HepG2 (cell line): Measurements from ENCODE around the gene FCGBP. TPM values are rescaled to one million over a fixed set of nuclear protein-coding genes. Genes with fewer than 3 reads are reported as not detected.

Experiments used
- FOXA1 ChIP-seq, 2 experiments: fragments of 450-650 bp in 1 of 2; sonication (generic) in 1 of 2; formaldehyde crosslinking in 1 of 2; IDR thresholded peaks; 2 replicates each; pipeline versions ENCODE4 v1.4.0 to v1.6.1; 2016 to 2020; ENCODE audit warnings: missing genetic modification reagents in 1 of 2
- NFYC ChIP-seq: IDR thresholded peaks from 2 replicates; pipeline ENCODE4 v1.6.1; 2016; ENCODE audit warnings: missing genetic modification reagents, missing compliant biosample characterization
- NONO ChIP-seq, 2 experiments: fragments of 450-650 bp in 1 of 2; sonication (generic) in 1 of 2; formaldehyde crosslinking in 1 of 2; IDR thresholded peaks in 1 of 2; conservative IDR thresholded peaks in 1 of 2; 2 replicates each; pipeline versions ENCODE4 v1.6.1 to v1.8.0; 2017 to 2022; ENCODE audit warnings: mild to moderate bottlenecking in 1 of 2, missing genetic modification reagents in 1 of 2, moderate library complexity in 1 of 2
- SIX4 ChIP-seq: sonication (generic); formaldehyde crosslinking; IDR thresholded peaks from 2 replicates; pipeline ENCODE4 v1.4.0; 2020; ENCODE audit warnings: missing genetic modification reagents
- TRIM24 ChIP-seq: sonication (generic); formaldehyde crosslinking; IDR thresholded peaks from 2 replicates; pipeline ENCODE4 v1.8.0; 2022; ENCODE audit warnings: mild to moderate bottlenecking, missing genetic modification reagents
- ZNF143 ChIP-seq: sonication (generic); formaldehyde crosslinking; IDR thresholded peaks from 2 replicates; pipeline ENCODE4 v1.4.0; 2020; ENCODE audit warnings: missing genetic modification reagents
- ZNF264 ChIP-seq: sonication (generic); formaldehyde crosslinking; IDR thresholded peaks from 2 replicates; pipeline ENCODE4 v1.4.0; 2020; ENCODE audit warnings: missing genetic modification reagents
- ZNF556 ChIP-seq: sonication (generic); formaldehyde crosslinking; IDR thresholded peaks from 2 replicates; pipeline ENCODE4 v1.4.0; 2020; ENCODE audit warnings: mild to moderate bottlenecking, missing genetic modification reagents, borderline replicate concordance
- polyA plus RNA-seq, 8 experiments: library from polyadenylated mRNA; depleted of rRNA in 3 of 8; stranded (reverse) in 7 of 8; unstranded in 1 of 8; fragments of >200 nt; fragmentation: Illumina TruSeq in 4 of 8; extraction: Trizol in 4 of 8; gene quantifications; 2 replicates each; pipeline versions ENCODE4 v1.2.1 to v1.2.3, GENCODE V29; 2011 to 2016; ENCODE audit warnings: low read depth in 4 of 8, missing spikeins in 1 of 8, mixed read lengths in 1 of 8; ENCODE audit not compliant: insufficient read depth in 1 of 8
- total RNA-seq, 5 experiments: library from RNA; depleted of rRNA; stranded (reverse); fragments of >200 nt; fragmentation: Illumina TruSeq; extraction: Trizol; gene quantifications; 2 replicates each; pipeline ENCODE4 v1.2.3, GENCODE V29; 2016; ENCODE audit warnings: low read depth in 1 of 5
- TF ChIP-seq, protein P1 (sequence below): sonication (generic); formaldehyde crosslinking; IDR thresholded peaks from 2 replicates; pipeline ENCODE4 v1.5.0; 2020; ENCODE audit warnings: mild to moderate bottlenecking, missing genetic modification reagents
- TF ChIP-seq, protein P2 (sequence below): sonication (generic); formaldehyde crosslinking; IDR thresholded peaks from 2 replicates; pipeline ENCODE4 v1.4.0; 2020; ENCODE audit warnings: missing genetic modification reagents
- TF ChIP-seq, protein P3 (sequence below): sonication (generic); formaldehyde crosslinking; IDR thresholded peaks from 2 replicates; pipeline ENCODE4 v1.4.0; 2020; ENCODE audit warnings: mild to moderate bottlenecking, missing genetic modification reagents, borderline replicate concordance
- TF ChIP-seq, protein P4 (sequence below): sonication (generic); formaldehyde crosslinking; IDR thresholded peaks from 2 replicates; pipeline ENCODE4 v1.9.0; 2021; ENCODE audit warnings: missing genetic modification reagents, mild to moderate bottlenecking, borderline replicate concordance
- TF ChIP-seq, protein P5 (sequence below): sonication (generic); formaldehyde crosslinking; IDR thresholded peaks from 2 replicates; pipeline ENCODE4 v1.4.0; 2020; ENCODE audit warnings: mild to moderate bottlenecking, low read depth, missing genetic modification reagents

FCGBP gene
- total and polyA plus RNA-seq, 2 of the 13 experiments (the other 11 are each of a cell fraction or from before 2014, with no cell fraction given) = 1.3 to 7.0 TPM

DNA sequence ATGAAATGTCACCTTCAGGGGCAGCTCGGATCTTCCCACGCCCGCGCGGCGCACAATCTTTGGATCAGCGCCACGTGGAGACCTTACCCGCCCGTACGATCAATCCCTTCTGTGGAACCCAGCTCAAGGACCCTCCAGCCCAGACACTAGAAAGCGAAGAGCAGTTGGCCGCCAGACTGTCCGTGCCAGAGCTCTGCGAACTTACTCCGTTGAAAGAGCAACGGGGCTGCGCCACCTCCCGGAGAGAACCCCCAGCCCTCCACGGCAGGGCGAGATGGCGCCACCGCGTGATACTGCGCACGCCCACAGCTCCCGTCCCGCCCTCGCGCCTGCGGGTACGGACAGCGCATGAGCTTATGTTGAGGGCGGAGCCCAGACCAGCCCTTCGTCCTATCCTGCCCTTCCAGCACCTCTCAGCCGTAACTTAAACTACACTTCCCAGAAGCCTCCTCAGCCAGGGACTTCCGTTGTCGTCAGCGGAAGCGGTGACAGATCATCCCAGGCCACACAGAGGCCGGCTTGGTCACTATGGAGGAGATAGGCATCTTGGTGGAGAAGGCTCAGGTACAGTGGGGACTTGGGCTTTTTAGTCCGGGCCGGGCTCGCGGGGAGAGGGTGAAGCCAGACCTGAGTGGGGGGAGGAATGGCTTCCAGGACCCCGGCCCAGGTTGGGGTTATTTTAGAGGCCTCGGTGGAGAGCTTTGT, 36.4 kb upstream of the FCGBP start, which contains the start of gene PSMC4 (continued):
- TF ChIP-seq, protein P1, sequence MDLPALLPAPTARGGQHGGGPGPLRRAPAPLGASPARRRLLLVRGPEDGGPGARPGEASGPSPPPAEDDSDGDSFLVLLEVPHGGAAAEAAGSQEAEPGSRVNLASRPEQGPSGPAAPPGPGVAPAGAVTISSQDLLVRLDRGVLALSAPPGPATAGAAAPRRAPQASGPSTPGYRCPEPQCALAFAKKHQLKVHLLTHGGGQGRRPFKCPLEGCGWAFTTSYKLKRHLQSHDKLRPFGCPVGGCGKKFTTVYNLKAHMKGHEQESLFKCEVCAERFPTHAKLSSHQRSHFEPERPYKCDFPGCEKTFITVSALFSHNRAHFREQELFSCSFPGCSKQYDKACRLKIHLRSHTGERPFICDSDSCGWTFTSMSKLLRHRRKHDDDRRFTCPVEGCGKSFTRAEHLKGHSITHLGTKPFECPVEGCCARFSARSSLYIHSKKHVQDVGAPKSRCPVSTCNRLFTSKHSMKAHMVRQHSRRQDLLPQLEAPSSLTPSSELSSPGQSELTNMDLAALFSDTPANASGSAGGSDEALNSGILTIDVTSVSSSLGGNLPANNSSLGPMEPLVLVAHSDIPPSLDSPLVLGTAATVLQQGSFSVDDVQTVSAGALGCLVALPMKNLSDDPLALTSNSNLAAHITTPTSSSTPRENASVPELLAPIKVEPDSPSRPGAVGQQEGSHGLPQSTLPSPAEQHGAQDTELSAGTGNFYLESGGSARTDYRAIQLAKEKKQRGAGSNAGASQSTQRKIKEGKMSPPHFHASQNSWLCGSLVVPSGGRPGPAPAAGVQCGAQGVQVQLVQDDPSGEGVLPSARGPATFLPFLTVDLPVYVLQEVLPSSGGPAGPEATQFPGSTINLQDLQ = no peak
- TF ChIP-seq NONO (IDR thresholded peaks at IDR 0.05) = no peak
- TF ChIP-seq NONO (CRISPR knock-in tag; conservative IDR thresholded peaks at IDR 0.05) = peak; percentile 91
- TF ChIP-seq, protein P2, sequence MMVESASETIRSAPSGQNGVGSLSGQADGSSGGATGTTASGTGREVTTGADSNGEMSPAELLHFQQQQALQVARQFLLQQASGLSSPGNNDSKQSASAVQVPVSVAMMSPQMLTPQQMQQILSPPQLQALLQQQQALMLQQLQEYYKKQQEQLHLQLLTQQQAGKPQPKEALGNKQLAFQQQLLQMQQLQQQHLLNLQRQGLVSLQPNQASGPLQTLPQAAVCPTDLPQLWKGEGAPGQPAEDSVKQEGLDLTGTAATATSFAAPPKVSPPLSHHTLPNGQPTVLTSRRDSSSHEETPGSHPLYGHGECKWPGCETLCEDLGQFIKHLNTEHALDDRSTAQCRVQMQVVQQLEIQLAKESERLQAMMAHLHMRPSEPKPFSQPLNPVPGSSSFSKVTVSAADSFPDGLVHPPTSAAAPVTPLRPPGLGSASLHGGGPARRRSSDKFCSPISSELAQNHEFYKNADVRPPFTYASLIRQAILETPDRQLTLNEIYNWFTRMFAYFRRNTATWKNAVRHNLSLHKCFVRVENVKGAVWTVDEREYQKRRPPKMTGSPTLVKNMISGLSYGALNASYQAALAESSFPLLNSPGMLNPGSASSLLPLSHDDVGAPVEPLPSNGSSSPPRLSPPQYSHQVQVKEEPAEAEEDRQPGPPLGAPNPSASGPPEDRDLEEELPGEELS (CRISPR knock-in tag) = peak; percentile 79
- TF ChIP-seq, protein P3, sequence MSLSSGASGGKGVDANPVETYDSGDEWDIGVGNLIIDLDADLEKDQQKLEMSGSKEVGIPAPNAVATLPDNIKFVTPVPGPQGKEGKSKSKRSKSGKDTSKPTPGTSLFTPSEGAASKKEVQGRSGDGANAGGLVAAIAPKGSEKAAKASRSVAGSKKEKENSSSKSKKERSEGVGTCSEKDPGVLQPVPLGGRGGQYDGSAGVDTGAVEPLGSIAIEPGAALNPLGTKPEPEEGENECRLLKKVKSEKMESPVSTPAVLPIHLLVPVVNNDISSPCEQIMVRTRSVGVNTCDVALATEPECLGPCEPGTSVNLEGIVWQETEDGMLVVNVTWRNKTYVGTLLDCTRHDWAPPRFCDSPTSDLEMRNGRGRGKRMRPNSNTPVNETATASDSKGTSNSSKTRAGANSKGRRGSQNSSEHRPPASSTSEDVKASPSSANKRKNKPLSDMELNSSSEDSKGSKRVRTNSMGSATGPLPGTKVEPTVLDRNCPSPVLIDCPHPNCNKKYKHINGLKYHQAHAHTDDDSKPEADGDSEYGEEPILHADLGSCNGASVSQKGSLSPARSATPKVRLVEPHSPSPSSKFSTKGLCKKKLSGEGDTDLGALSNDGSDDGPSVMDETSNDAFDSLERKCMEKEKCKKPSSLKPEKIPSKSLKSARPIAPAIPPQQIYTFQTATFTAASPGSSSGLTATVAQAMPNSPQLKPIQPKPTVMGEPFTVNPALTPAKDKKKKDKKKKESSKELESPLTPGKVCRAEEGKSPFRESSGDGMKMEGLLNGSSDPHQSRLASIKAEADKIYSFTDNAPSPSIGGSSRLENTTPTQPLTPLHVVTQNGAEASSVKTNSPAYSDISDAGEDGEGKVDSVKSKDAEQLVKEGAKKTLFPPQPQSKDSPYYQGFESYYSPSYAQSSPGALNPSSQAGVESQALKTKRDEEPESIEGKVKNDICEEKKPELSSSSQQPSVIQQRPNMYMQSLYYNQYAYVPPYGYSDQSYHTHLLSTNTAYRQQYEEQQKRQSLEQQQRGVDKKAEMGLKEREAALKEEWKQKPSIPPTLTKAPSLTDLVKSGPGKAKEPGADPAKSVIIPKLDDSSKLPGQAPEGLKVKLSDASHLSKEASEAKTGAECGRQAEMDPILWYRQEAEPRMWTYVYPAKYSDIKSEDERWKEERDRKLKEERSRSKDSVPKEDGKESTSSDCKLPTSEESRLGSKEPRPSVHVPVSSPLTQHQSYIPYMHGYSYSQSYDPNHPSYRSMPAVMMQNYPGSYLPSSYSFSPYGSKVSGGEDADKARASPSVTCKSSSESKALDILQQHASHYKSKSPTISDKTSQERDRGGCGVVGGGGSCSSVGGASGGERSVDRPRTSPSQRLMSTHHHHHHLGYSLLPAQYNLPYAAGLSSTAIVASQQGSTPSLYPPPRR = peak; percentile 70; the same call in 1 of the 2 replicates
- TF ChIP-seq, protein P4, sequence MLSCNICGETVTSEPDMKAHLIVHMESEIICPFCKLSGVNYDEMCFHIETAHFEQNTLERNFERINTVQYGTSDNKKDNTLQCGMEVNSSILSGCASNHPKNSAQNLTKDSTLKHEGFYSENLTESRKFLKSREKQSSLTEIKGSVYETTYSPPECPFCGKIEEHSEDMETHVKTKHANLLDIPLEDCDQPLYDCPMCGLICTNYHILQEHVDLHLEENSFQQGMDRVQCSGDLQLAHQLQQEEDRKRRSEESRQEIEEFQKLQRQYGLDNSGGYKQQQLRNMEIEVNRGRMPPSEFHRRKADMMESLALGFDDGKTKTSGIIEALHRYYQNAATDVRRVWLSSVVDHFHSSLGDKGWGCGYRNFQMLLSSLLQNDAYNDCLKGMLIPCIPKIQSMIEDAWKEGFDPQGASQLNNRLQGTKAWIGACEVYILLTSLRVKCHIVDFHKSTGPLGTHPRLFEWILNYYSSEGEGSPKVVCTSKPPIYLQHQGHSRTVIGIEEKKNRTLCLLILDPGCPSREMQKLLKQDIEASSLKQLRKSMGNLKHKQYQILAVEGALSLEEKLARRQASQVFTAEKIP (CRISPR knock-in tag) = no peak
- TF ChIP-seq ZNF264 (CRISPR knock-in tag) = peak; percentile 47
- peak; percentile 30; the same call in 1 of the 2 replicates for TF ChIP-seq ZNF556 (CRISPR knock-in tag)
- TF ChIP-seq ZNF143 (CRISPR knock-in tag) = peak; percentile 99
- no peak for TF ChIP-seq TRIM24 (CRISPR knock-in tag)
- TF ChIP-seq FOXA1 (IDR thresholded peaks at IDR 0.05) = no peak
- TF ChIP-seq FOXA1 (CRISPR knock-in tag; IDR thresholded peaks at IDR 0.05) = peak; percentile 52
- peak; percentile 76 for TF ChIP-seq NFYC (CRISPR knock-in tag)
- TF ChIP-seq, protein P5, sequence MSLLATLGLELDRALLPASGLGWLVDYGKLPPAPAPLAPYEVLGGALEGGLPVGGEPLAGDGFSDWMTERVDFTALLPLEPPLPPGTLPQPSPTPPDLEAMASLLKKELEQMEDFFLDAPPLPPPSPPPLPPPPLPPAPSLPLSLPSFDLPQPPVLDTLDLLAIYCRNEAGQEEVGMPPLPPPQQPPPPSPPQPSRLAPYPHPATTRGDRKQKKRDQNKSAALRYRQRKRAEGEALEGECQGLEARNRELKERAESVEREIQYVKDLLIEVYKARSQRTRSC (CRISPR knock-in tag) = 0 out of 2 replicates have a peak, but pooled peaks have one; percentile 54
- TF ChIP-seq SIX4 (CRISPR knock-in tag) = peak; percentile 60; the same call in 1 of the 2 replicates
